Keratinocyte (primary cell): Measurements from ENCODE around the gene IKZF1.

Source experiments
- EZH2 ChIP-seq: IDR thresholded peaks from one replicate; pipeline ENCODE4 v1.6.1; 2012; ENCODE audit warnings: inconsistent platforms, mild to moderate bottlenecking, low read length, moderate library complexity
- TF ChIP-seq, protein P1 (sequence below), 3 experiments: IDR thresholded peaks in 1 of 3; conservative IDR thresholded peaks in 1 of 3; optimal IDR thresholded peaks in 1 of 3; 2 replicates in 2 of 3; 3 replicates in 1 of 3; pipeline versions ENCODE3 to v1.5.1; 2011; ENCODE audit warnings: low read length in 3 of 3, mild to moderate bottlenecking in 3 of 3, moderate library complexity in 2 of 3, control low read depth in 1 of 3, inconsistent platforms in 1 of 3; ENCODE audit not compliant: insufficient read depth in 2 of 3; ENCODE audit errors: extremely low read depth in 1 of 3

GRCh38 chr7:50349963-50350944 lies 45.7 kb downstream of the IKZF1 start:
- TF ChIP-seq, protein P1, sequence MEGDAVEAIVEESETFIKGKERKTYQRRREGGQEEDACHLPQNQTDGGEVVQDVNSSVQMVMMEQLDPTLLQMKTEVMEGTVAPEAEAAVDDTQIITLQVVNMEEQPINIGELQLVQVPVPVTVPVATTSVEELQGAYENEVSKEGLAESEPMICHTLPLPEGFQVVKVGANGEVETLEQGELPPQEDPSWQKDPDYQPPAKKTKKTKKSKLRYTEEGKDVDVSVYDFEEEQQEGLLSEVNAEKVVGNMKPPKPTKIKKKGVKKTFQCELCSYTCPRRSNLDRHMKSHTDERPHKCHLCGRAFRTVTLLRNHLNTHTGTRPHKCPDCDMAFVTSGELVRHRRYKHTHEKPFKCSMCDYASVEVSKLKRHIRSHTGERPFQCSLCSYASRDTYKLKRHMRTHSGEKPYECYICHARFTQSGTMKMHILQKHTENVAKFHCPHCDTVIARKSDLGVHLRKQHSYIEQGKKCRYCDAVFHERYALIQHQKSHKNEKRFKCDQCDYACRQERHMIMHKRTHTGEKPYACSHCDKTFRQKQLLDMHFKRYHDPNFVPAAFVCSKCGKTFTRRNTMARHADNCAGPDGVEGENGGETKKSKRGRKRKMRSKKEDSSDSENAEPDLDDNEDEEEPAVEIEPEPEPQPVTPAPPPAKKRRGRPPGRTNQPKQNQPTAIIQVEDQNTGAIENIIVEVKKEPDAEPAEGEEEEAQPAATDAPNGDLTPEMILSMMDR (optimal IDR thresholded peaks at IDR 0.05 in 1 of 3, IDR thresholded peaks at IDR 0.05 in 1 of 3, conservative IDR thresholded peaks at IDR 0.05 in 1 of 3; ENCODE audit: extremely low read depth in 1 of 3, insufficient read depth in 2 of 3, low read length in 3 of 3): no peak
- TF ChIP-seq EZH2: no peak
